ENCODE measurements around the gene FAM171A1. TPM values are rescaled to one million over a fixed set of nuclear protein-coding genes. Genes with fewer than 3 reads are reported as not detected.
"Not testable (repeated sequence)": the region's sequence is repeated elsewhere in the genome, so short reads cannot be mapped to it uniquely, and the experiment has no call there.

Gene FAM171A1
- total RNA-seq, 2 experiments from 2014 or later, result 3.3 to 4.0 TPM

- H3K27me3 Mint-ChIP-seq, result no peaks in the 10 kb centered on the region
- POLR2A ChIA-PET, result no interaction called here
- DNase-seq, result no peak
- no peak overlapping the region for H3K27ac Mint-ChIP-seq
- intact Hi-C loops (cut with micrococcal nuclease), result no loop called here
- no peaks in the 10 kb centered on the region for H3K9me3 Mint-ChIP-seq
- CTCF ChIA-PET, result no interaction called here
- H3K4me3 Mint-ChIP-seq, result no peak overlapping the region
- H3K4me1 Mint-ChIP-seq (ENCODE audit: low read depth), result no peaks in the 10 kb centered on the region
- no peaks in the 10 kb centered on the region for H3K36me3 Mint-ChIP-seq
Observed at GRCh38 chr10:15336211-15336610, 34.9 kb downstream of the FAM171A1 start.

GRCh38 chr10:15335508-15335907 lies 35.6 kb downstream of the FAM171A1 start:
- intact Hi-C loops (cut with micrococcal nuclease), result no loop called here

GRCh38 chr10:15334650-15335323 lies 36.3 kb downstream of the FAM171A1 start:
- POLR2A ChIA-PET, result no interaction called here
- Mint-ChIP-seq H3K4me3 (no peak overlapping the region), H3K36me3 (no peaks in the 10 kb centered on the region), H3K9me3 (no peaks in the 10 kb centered on the region), H3K27ac (no peak overlapping the region), H3K27me3 (no peaks in the 10 kb centered on the region), H3K4me1 (ENCODE audit: low read depth) (no peaks in the 10 kb centered on the region)
- CTCF ChIA-PET, result no interaction called here
- intact Hi-C loops (cut with micrococcal nuclease), result no loop called here
- DNase-seq, result no peak

More at GRCh38 chr10:15335508-15335907, 35.6 kb downstream of the FAM171A1 start:
- ChIA-PET POLR2A (no interaction called here), CTCF (interaction anchor here (0.6 kb wide), 1 partner anchor 93 kb away, joined by 3 read pairs; no protein-coding TSS in a partner anchor)
- no peak overlapping the region for H3K4me3 Mint-ChIP-seq
- H3K36me3 Mint-ChIP-seq, result no peaks in the 10 kb centered on the region
- no peaks in the 10 kb centered on the region for H3K27me3 Mint-ChIP-seq
- no peaks in the 10 kb centered on the region for H3K4me1 Mint-ChIP-seq (ENCODE audit: low read depth)
- H3K9me3 Mint-ChIP-seq, result no peaks in the 10 kb centered on the region
- H3K27ac Mint-ChIP-seq, result no peak overlapping the region
- no peak for DNase-seq

GRCh38 chr10:15333909-15334649 lies 37.0 kb downstream of the FAM171A1 start:
- intact Hi-C loops (cut with micrococcal nuclease), result no loop called here
- ChIA-PET POLR2A (no interaction called here), CTCF (no interaction called here)
- no peaks in the 10 kb centered on the region for H3K9me3 Mint-ChIP-seq
- DNase-seq, result no peak
- H3K4me1 Mint-ChIP-seq (ENCODE audit: low read depth), result no peaks in the 10 kb centered on the region
- H3K4me3 Mint-ChIP-seq, result no peak overlapping the region
- no peak overlapping the region for H3K27ac Mint-ChIP-seq
- no peaks in the 10 kb centered on the region for H3K36me3 Mint-ChIP-seq
- H3K27me3 Mint-ChIP-seq, result no peaks in the 10 kb centered on the region

- intact Hi-C loops (cut with micrococcal nuclease); H3K36me3 Mint-ChIP-seq; DNase-seq; H3K4me3 Mint-ChIP-seq; H3K27me3 Mint-ChIP-seq; H3K27ac Mint-ChIP-seq; POLR2A ChIA-PET; H3K4me1 Mint-ChIP-seq (ENCODE audit: low read depth); CTCF ChIA-PET; H3K9me3 Mint-ChIP-seq: not testable (repeated sequence)
Observed at GRCh38 chr10:15333181-15333580, 37.9 kb downstream of the FAM171A1 start.

GRCh38 chr10:15331461-15331860 lies 39.6 kb downstream of the FAM171A1 start:
- CTCF ChIA-PET, result no interaction called here
- no peak overlapping the region for H3K4me3 Mint-ChIP-seq
- intact Hi-C loops (cut with micrococcal nuclease), result no loop called here
- no peaks in the 10 kb centered on the region for H3K9me3 Mint-ChIP-seq
- no peaks in the 10 kb centered on the region for H3K4me1 Mint-ChIP-seq (ENCODE audit: low read depth)
- no peak for DNase-seq
- POLR2A ChIA-PET, result no interaction called here
- H3K27me3 Mint-ChIP-seq, result no peaks in the 10 kb centered on the region
- H3K36me3 Mint-ChIP-seq, result no peaks in the 10 kb centered on the region
- no peak overlapping the region for H3K27ac Mint-ChIP-seq

- no peak for DNase-seq
- CTCF ChIA-PET, result no interaction called here
Observed at GRCh38 chr10:15329437-15329836, 41.7 kb downstream of the FAM171A1 start.

GRCh38 chr10:15325944-15326284 lies 45.2 kb downstream of the FAM171A1 start:
- no peak for DNase-seq
- H3K9me3 Mint-ChIP-seq, result no peaks in the 10 kb centered on the region
- CTCF ChIA-PET, result no interaction called here
- H3K27me3 Mint-ChIP-seq, result no peaks in the 10 kb centered on the region
- no peaks in the 10 kb centered on the region for H3K36me3 Mint-ChIP-seq
- no peak overlapping the region for H3K27ac Mint-ChIP-seq
- intact Hi-C loops (cut with micrococcal nuclease), result no loop called here
- no peaks in the 10 kb centered on the region for H3K4me1 Mint-ChIP-seq (ENCODE audit: low read depth)
- no peak overlapping the region for H3K4me3 Mint-ChIP-seq
- POLR2A ChIA-PET, result no interaction called here

More at GRCh38 chr10:15329437-15329836, 41.7 kb downstream of the FAM171A1 start:
- POLR2A ChIA-PET, result interaction anchor here (0.6 kb wide), 1 partner anchor 370 kb away, joined by 3 read pairs; the partner anchor contains the start of gene MEIG1
- Mint-ChIP-seq H3K27ac (no peak overlapping the region), H3K9me3 (no peaks in the 10 kb centered on the region), H3K27me3 (no peaks in the 10 kb centered on the region), H3K4me3 (no peak overlapping the region), H3K4me1 (ENCODE audit: low read depth) (no peaks in the 10 kb centered on the region), H3K36me3 (no peaks in the 10 kb centered on the region)
- intact Hi-C loops (cut with micrococcal nuclease), result no loop called here

- H3K4me1 Mint-ChIP-seq (ENCODE audit: low read depth), result no peaks in the 10 kb centered on the region
- no peaks in the 10 kb centered on the region for H3K27me3 Mint-ChIP-seq
- no peak overlapping the region for H3K27ac Mint-ChIP-seq
- ChIA-PET POLR2A (no interaction called here), CTCF (no interaction called here)
- intact Hi-C loops (cut with micrococcal nuclease), result no loop called here
- DNase-seq, result no peak
- H3K36me3 Mint-ChIP-seq, result no peaks in the 10 kb centered on the region
- no peak overlapping the region for H3K4me3 Mint-ChIP-seq
- no peaks in the 10 kb centered on the region for H3K9me3 Mint-ChIP-seq
Observed at GRCh38 chr10:15325243-15325943, 45.7 kb downstream of the FAM171A1 start.

- Mint-ChIP-seq H3K27ac (no peak overlapping the region), H3K4me3 (no peak overlapping the region), H3K9me3 (no peaks in the 10 kb centered on the region), H3K27me3 (no peaks in the 10 kb centered on the region), H3K4me1 (ENCODE audit: low read depth) (no peaks in the 10 kb centered on the region), H3K36me3 (no peaks in the 10 kb centered on the region)
- POLR2A ChIA-PET, result no interaction called here
- no peak for DNase-seq
- CTCF ChIA-PET, result no interaction called here
- intact Hi-C loops (cut with micrococcal nuclease), result no loop called here
Observed at GRCh38 chr10:15324611-15325010, 46.5 kb downstream of the FAM171A1 start.

- Mint-ChIP-seq H3K36me3 (no peaks in the 10 kb centered on the region), H3K9me3 (no peaks in the 10 kb centered on the region), H3K4me3 (no peak overlapping the region), H3K27me3 (no peaks in the 10 kb centered on the region), H3K4me1 (ENCODE audit: low read depth) (no peaks in the 10 kb centered on the region), H3K27ac (no peak overlapping the region)
- ChIA-PET CTCF (no interaction called here), POLR2A (no interaction called here)
- intact Hi-C loops (cut with micrococcal nuclease), result no loop called here
- DNase-seq, result no peak
Observed at GRCh38 chr10:15324113-15324512, 47.0 kb downstream of the FAM171A1 start.

GRCh38 chr10:15322356-15322755 lies 48.7 kb downstream of the FAM171A1 start:
- H3K4me3 Mint-ChIP-seq, result no peak overlapping the region
- H3K4me1 Mint-ChIP-seq (ENCODE audit: low read depth), result no peaks in the 10 kb centered on the region
- no peaks in the 10 kb centered on the region for H3K9me3 Mint-ChIP-seq
- ChIA-PET POLR2A (no interaction called here), CTCF (no interaction called here)
- no peaks in the 10 kb centered on the region for H3K36me3 Mint-ChIP-seq
- DNase-seq, result no peak
- no peaks in the 10 kb centered on the region for H3K27me3 Mint-ChIP-seq
- intact Hi-C loops (cut with micrococcal nuclease), result no loop called here
- H3K27ac Mint-ChIP-seq, result no peak overlapping the region
